Thyroid gland (tissue), 4 donors: ENCODE results near the gene PDZD2.

Experiments used
- POLR2A ChIP-seq, 2 donors: fragments of 450-650 bp; IDR thresholded peaks; one replicate each; pipeline ENCODE4 v1.6.1; 2017; ENCODE audit warnings: antibody characterized with exemption in 2 of 2, mild to moderate bottlenecking in 2 of 2, moderate library complexity in 1 of 2
- TF ChIP-seq, protein P1 (sequence below), 6 experiments: fragments of 200-600 bp in 3 of 6; fragments of 450-650 bp in 3 of 6; sonication (generic) in 3 of 6; IDR thresholded peaks; one replicate each; pipeline ENCODE4 v1.5.1; 2016 to 2019; ENCODE audit warnings: antibody characterized with exemption in 6 of 6, mild to moderate bottlenecking in 2 of 6, inconsistent platforms in 1 of 6, moderate library complexity in 1 of 6

GRCh38 chr5:32143617-32144377 is 504.9 kb downstream of the PDZD2 start:
- TF ChIP-seq, protein P1, sequence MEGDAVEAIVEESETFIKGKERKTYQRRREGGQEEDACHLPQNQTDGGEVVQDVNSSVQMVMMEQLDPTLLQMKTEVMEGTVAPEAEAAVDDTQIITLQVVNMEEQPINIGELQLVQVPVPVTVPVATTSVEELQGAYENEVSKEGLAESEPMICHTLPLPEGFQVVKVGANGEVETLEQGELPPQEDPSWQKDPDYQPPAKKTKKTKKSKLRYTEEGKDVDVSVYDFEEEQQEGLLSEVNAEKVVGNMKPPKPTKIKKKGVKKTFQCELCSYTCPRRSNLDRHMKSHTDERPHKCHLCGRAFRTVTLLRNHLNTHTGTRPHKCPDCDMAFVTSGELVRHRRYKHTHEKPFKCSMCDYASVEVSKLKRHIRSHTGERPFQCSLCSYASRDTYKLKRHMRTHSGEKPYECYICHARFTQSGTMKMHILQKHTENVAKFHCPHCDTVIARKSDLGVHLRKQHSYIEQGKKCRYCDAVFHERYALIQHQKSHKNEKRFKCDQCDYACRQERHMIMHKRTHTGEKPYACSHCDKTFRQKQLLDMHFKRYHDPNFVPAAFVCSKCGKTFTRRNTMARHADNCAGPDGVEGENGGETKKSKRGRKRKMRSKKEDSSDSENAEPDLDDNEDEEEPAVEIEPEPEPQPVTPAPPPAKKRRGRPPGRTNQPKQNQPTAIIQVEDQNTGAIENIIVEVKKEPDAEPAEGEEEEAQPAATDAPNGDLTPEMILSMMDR (IDR thresholded peaks at IDR 0.05): no peak
- TF ChIP-seq POLR2A (IDR thresholded peaks at IDR 0.05): no peak
